HCT116 (cell line): ENCODE data around the gene DOCK9. TPM values are rescaled to one million over a fixed set of nuclear protein-coding genes. Genes with fewer than 3 reads are reported as not detected.

Experiments used
- ATAC-seq: fragments of 200-7000 bp; cut with Tn5 transposase; 2 replicates; pipeline ENCODE4 v1.9.1; 2020; ENCODE audit warnings: mild to moderate bottlenecking, moderate library complexity
- BruUV-seq: library from RNA; stranded (reverse); fragments of 400-500 nt; replicated peaks from 2 replicates; lab custom pipeline; 2021; lab: Mats Ljungman, UMichigan
- CTCF ChIA-PET: fragments of 300-600 bp; sonication (Branson Sonifier 250); formaldehyde crosslinking; loops from one replicate; lab custom pipeline; 2021; ENCODE audit warnings: antibody characterized with exemption; lab: Charles Lee
- POLR2A ChIA-PET: fragments of 300-600, 350-600 bp; sonication (Branson Sonifier 250); formaldehyde crosslinking; loops from one replicate; lab custom pipeline; 2021; ENCODE audit warnings: antibody characterized with exemption; lab: Charles Lee
- RAD21 ChIA-PET, 2 experiments: fragments of 300-600 bp; sonication (Branson Sonifier 250); formaldehyde crosslinking; loops; one replicate each; lab custom pipeline; 2023; ENCODE audit warnings: low total read pairs in 2 of 2; ENCODE audit not compliant: uncharacterized antibody in 2 of 2, unreplicated experiment in 2 of 2, low non-redundant PET in 1 of 2; lab: Charles Lee
- DNase-seq: peaks from one replicate; pipeline ENCODE4 v3.0.0-alpha.2; 2010; ENCODE audit warnings: low read depth, low spot score
- H2AFZ ChIP-seq: fragments of 200-600 bp; shearing (Covaris generic), sonication (generic); 2 replicates; pipeline ENCODE4 v1.6.1; 2017; ENCODE audit warnings: low read depth, mixed run types, mixed read lengths, antibody characterized with exemption, low read length; ENCODE audit not compliant: poor library complexity, severe bottlenecking
- H3K27ac ChIP-seq: 2 replicates; pipeline ENCODE4 v1.5.1; 2012; ENCODE audit warnings: low read depth, low read length
- H3K27me3 ChIP-seq: fragments of 200-600 bp; sonication (generic); 2 replicates; pipeline ENCODE4 v1.6.1; 2016; ENCODE audit warnings: mixed run types, low read length, mixed read lengths; ENCODE audit not compliant: insufficient read depth
- H3K36me3 ChIP-seq, 2 experiments: fragments of 200-500 bp in 1 of 2; fragments of 200-600 bp in 1 of 2; sonication (Bioruptor generic) in 1 of 2; sonication (generic) in 1 of 2; 2 replicates each; pipeline versions ENCODE4 v1.5.1 to v1.6.1; 2014 to 2016; ENCODE audit warnings: low read length in 2 of 2, inconsistent platforms in 1 of 2, mixed read lengths in 1 of 2, mixed run types in 1 of 2; ENCODE audit not compliant: insufficient read depth in 2 of 2, control insufficient read depth in 1 of 2
- H3K4me1 ChIP-seq, 2 experiments: fragments of 200-600 bp in 1 of 2; sonication (generic) in 1 of 2; 2 replicates each; pipeline versions ENCODE4 v1.5.1 to v1.6.1; 2012 to 2017; ENCODE audit warnings: low read length in 2 of 2, inconsistent platforms in 1 of 2, mild to moderate bottlenecking in 1 of 2, mixed read lengths in 1 of 2, mixed run types in 1 of 2, moderate library complexity in 1 of 2; ENCODE audit not compliant: insufficient read depth in 2 of 2, control insufficient read depth in 1 of 2
- H3K4me2 ChIP-seq: fragments of 200-600 bp; sonication (generic); 2 replicates; pipeline ENCODE4 v1.6.1; 2017; ENCODE audit warnings: mixed run types, low read length, mixed read lengths
- H3K4me3 ChIP-seq, 2 experiments: fragments of 200-600 bp in 1 of 2; sonication (generic) in 1 of 2; replicated peaks in 1 of 2; 2 replicates each; pipeline ENCODE4 v1.5.1; 2011 to 2016; ENCODE audit warnings: low read length in 2 of 2, control low read depth in 1 of 2, low read depth in 1 of 2, mild to moderate bottlenecking in 1 of 2, mixed read lengths in 1 of 2, mixed run types in 1 of 2
- H3K79me2 ChIP-seq: fragments of 200-600 bp; sonication (generic); 2 replicates; pipeline ENCODE4 v1.6.1; 2017; ENCODE audit warnings: mild to moderate bottlenecking, mixed run types, low read length, moderate library complexity, mixed read lengths; ENCODE audit not compliant: insufficient read depth
- H3K9ac ChIP-seq: fragments of 200-600 bp; sonication (generic); 2 replicates; pipeline ENCODE4 v1.6.1; 2016; ENCODE audit warnings: low read length, mixed read lengths
- H3K9me2 ChIP-seq: fragments of 200-600 bp; sonication (generic), shearing (Covaris generic); 2 replicates; pipeline ENCODE4 v1.6.1; 2017; ENCODE audit warnings: mixed run types, mild to moderate bottlenecking, moderate library complexity; ENCODE audit not compliant: insufficient read depth
- H3K9me3 ChIP-seq, 2 experiments: fragments of 200-500 bp in 1 of 2; fragments of 200-600 bp in 1 of 2; sonication (Bioruptor generic) in 1 of 2; sonication (generic) in 1 of 2; 2 replicates each; pipeline ENCODE4 v1.6.1; 2014 to 2017; ENCODE audit warnings: low read length in 2 of 2, mixed read lengths in 2 of 2, inconsistent platforms in 1 of 2, low read depth in 1 of 2, mild to moderate bottlenecking in 1 of 2, mixed run types in 1 of 2, moderate library complexity in 1 of 2; ENCODE audit not compliant: control insufficient read depth in 1 of 2, insufficient read depth in 1 of 2
- H4K20me1 ChIP-seq: fragments of 200-600 bp; sonication (generic), shearing (Covaris generic); 2 replicates; pipeline ENCODE4 v1.6.1; 2017; ENCODE audit warnings: mixed run types, mild to moderate bottlenecking, moderate library complexity; ENCODE audit not compliant: insufficient read depth
- ATF3 ChIP-seq: IDR thresholded peaks from 2 replicates; pipeline ENCODE4 v1.6.1; 2012
- CBX3 ChIP-seq: IDR thresholded peaks from 2 replicates; pipeline ENCODE4 v1.6.1; 2012; ENCODE audit warnings: low read depth
- CTCF ChIP-seq, 3 experiments: fragments of 200-600 bp in 1 of 3; sonication (generic) in 1 of 3; IDR thresholded peaks in 2 of 3; conservative IDR thresholded peaks in 1 of 3; 2 replicates each; pipeline ENCODE4 v1.5.1; 2012 to 2017; ENCODE audit warnings: low read depth in 2 of 3, low read length in 2 of 3, antibody characterized with exemption in 1 of 3, borderline replicate concordance in 1 of 3, control low read depth in 1 of 3, mild to moderate bottlenecking in 1 of 3, mixed read lengths in 1 of 3, mixed run types in 1 of 3, moderate library complexity in 1 of 3; ENCODE audit not compliant: insufficient read depth in 1 of 3
- ELF1 ChIP-seq: IDR thresholded peaks from 2 replicates; pipeline ENCODE4 v1.6.1; 2012; ENCODE audit warnings: low read depth, borderline replicate concordance
- EZH2phosphoT487 ChIP-seq: fragments of 200-600 bp; IDR thresholded peaks from 2 replicates; pipeline ENCODE4 v1.6.1; 2018; ENCODE audit warnings: antibody characterized with exemption, borderline replicate concordance
- FOSL1 ChIP-seq: IDR thresholded peaks from 2 replicates; pipeline ENCODE4 v1.6.1; 2012; ENCODE audit warnings: low read depth
- JUND ChIP-seq: IDR thresholded peaks from 2 replicates; pipeline ENCODE4 v1.6.1; 2012
- RAD21 ChIP-seq: IDR thresholded peaks from 2 replicates; pipeline ENCODE4 v1.6.1; 2012; ENCODE audit warnings: low read depth, mild to moderate bottlenecking
- REST ChIP-seq: IDR thresholded peaks from 2 replicates; pipeline ENCODE4 v1.6.1; 2012; ENCODE audit warnings: low read depth
- SIN3A ChIP-seq: IDR thresholded peaks from 2 replicates; pipeline ENCODE4 v1.6.1; 2012; ENCODE audit warnings: low read depth
- SP1 ChIP-seq: IDR thresholded peaks from 2 replicates; pipeline ENCODE4 v1.6.1; 2012; ENCODE audit warnings: low read depth
- SRF ChIP-seq: IDR thresholded peaks from 2 replicates; pipeline ENCODE4 v1.6.1; 2012; ENCODE audit warnings: low read depth
- ZNF274 ChIP-seq: fragments of 200-500 bp; sonication (Bioruptor generic); IDR thresholded peaks from 2 replicates; pipeline ENCODE4 v1.6.1; 2014; ENCODE audit warnings: mild to moderate bottlenecking, low read depth, low read length, inconsistent platforms
- intact Hi-C: fragments of 100-400 bp; cut with micrococcal nuclease; formaldehyde crosslinking; loops from 2 replicates; pipeline ENCODE4 v1.10.0; 2022
- total RNA-seq: library from RNA; stranded (reverse); gene quantifications from one replicate; pipeline ENCODE4 v1.2.1, GENCODE V29; 2021; ENCODE audit not compliant: unreplicated experiment

Gene DOCK9
- total RNA-seq, 1 experiment from 2014 or later = 58.8 TPM

DNA sequence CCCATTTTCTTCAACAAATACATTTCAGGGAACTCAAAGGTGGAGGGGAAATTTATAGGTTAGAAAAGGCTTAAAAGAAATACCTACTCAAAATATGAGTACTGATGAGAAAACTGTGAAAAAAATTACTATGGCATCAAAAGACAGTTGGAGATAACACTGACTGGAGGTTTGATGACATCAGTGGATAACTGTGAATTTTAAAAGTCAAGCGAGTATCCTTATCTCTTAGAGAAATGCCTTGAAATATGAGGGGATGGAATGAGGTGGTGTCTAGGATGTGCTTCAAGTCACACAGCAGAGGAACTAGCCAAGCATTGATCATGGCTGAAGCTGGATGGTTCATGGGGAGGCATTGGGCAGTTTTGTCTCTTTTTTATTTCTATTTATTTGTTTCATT lies 198.2 kb downstream of the DOCK9 start:
- Histone ChIP-seq H3K27ac (no peak overlapping the region), H4K20me1 (no peaks in the 10 kb centered on the region), H3K9me3 (no peaks in the 10 kb centered on the region), H3K4me1 (peaks cover 15 to 36% of the 10 kb centered on the region in 2 experiments), H3K9me2 (no peaks in the 10 kb centered on the region), H3K4me2 (no peak overlapping the region), H3K9ac (no peak overlapping the region), H3K4me3 (no peak overlapping the region), H2AFZ (no peak overlapping the region), H3K79me2 (no peaks in the 10 kb centered on the region), H3K36me3 (no peaks in the 10 kb centered on the region), H3K27me3 (no peaks in the 10 kb centered on the region)
- no TSS peak for BruUV-seq
- ChIA-PET POLR2A (no interaction called here), CTCF (no interaction called here), RAD21 (no interaction called here)
- ATAC-seq (no peak), DNase-seq (no peak)
- no peak for TF ChIP-seq CTCF (IDR thresholded peaks at IDR 0.05 in 2 of 3, conservative IDR thresholded peaks at IDR 0.05 in 1 of 3; ENCODE audit: borderline replicate concordance in 1 of 3, insufficient read depth in 1 of 3, low read depth in 2 of 3, low read length in 2 of 3)
- no peak for TF ChIP-seq ATF3
- no peak for TF ChIP-seq EZH2phosphoT487
- no peak for TF ChIP-seq SP1
- no peak for TF ChIP-seq SRF
- TF ChIP-seq SIN3A = no peak
- intact Hi-C loops = no loop called here

GRCh38 chr13:98778749-98779148 lies 199.1 kb downstream of the DOCK9 start:
- no peak overlapping the region for H3K9ac ChIP-seq
- ChIA-PET CTCF (no interaction called here), RAD21 (no interaction called here), POLR2A (no interaction called here)
- H3K4me3 ChIP-seq = no peak overlapping the region
- no peak overlapping the region for H3K27ac ChIP-seq
- peaks cover 15 to 32% of the 10 kb centered on the region in 2 experiments for H3K4me1 ChIP-seq
- BruUV-seq = no TSS peak
- no peak overlapping the region for H3K4me2 ChIP-seq
- H3K36me3 ChIP-seq = no peaks in the 10 kb centered on the region
- no peaks in the 10 kb centered on the region for H4K20me1 ChIP-seq
- no peak for ATAC-seq
- no peaks in the 10 kb centered on the region for H3K9me2 ChIP-seq
- no peak for DNase-seq
- H3K9me3 ChIP-seq = no peaks in the 10 kb centered on the region
- H3K79me2 ChIP-seq = no peaks in the 10 kb centered on the region
- no peak overlapping the region for H2AFZ ChIP-seq
- no peak for TF ChIP-seq EZH2phosphoT487
- no peak for TF ChIP-seq CBX3
- TF ChIP-seq ELF1 = no peak
- TF ChIP-seq ZNF274 = no peak
- no peak for TF ChIP-seq JUND
- TF ChIP-seq FOSL1 = no peak
- no peak for TF ChIP-seq RAD21
- no peak for TF ChIP-seq REST
- H3K27me3 ChIP-seq = no peaks in the 10 kb centered on the region
- intact Hi-C loops = no loop called here
